HEK293T (cell line): ENCODE results near the gene CTIF.

Experiments
- CTCF ChIA-PET: fragments of 350-600 bp; formaldehyde crosslinking; extraction: SDS; loops from one replicate; lab custom pipeline; 2021; ENCODE audit warnings: antibody characterized with exemption, inconsistent platforms; lab: Yijun Ruan, JAX
- POLR2A ChIA-PET: fragments of 350-600 bp; formaldehyde crosslinking; extraction: SDS; loops from one replicate; lab custom pipeline; 2020; ENCODE audit warnings: antibody characterized with exemption, inconsistent platforms; lab: Yijun Ruan, JAX
- DNase-seq: peaks from one replicate; pipeline ENCODE4 v3.0.0; 2012; ENCODE audit warnings: mixed read lengths; ENCODE audit errors: extremely low spot score
- ARNT ChIP-seq: fragments of 450-650 bp; IDR thresholded peaks from 2 replicates; pipeline ENCODE4 v1.6.1; 2017; ENCODE audit warnings: mild to moderate bottlenecking
- BHLHE40 ChIP-seq: fragments of 450-650 bp; IDR thresholded peaks from 2 replicates; pipeline ENCODE4 v1.6.1; 2016; ENCODE audit warnings: mild to moderate bottlenecking, moderate library complexity, borderline replicate concordance
- CTBP1 ChIP-seq: fragments of 450-650 bp; IDR thresholded peaks from 2 replicates; pipeline ENCODE4 v1.6.1; 2016; ENCODE audit warnings: borderline replicate concordance
- ELF4 ChIP-seq: fragments of 450-650 bp; IDR thresholded peaks from 2 replicates; pipeline ENCODE4 v1.6.1; 2017; ENCODE audit warnings: antibody characterized with exemption
- FOXA1 ChIP-seq: fragments of 450-650 bp; IDR thresholded peaks from 2 replicates; pipeline ENCODE4 v1.6.1; 2016; ENCODE audit warnings: mild to moderate bottlenecking
- FOXK2 ChIP-seq: fragments of 450-650 bp; IDR thresholded peaks from 2 replicates; pipeline ENCODE4 v1.6.1; 2016; ENCODE audit warnings: mild to moderate bottlenecking
- FOXM1 ChIP-seq: fragments of 450-650 bp; IDR thresholded peaks from 2 replicates; pipeline ENCODE4 v1.6.1; 2017; ENCODE audit warnings: mild to moderate bottlenecking, borderline replicate concordance
- HDGF ChIP-seq: fragments of 450-650 bp; IDR thresholded peaks from 2 replicates; pipeline ENCODE4 v1.6.1; 2017; ENCODE audit warnings: antibody characterized with exemption, borderline replicate concordance
- L3MBTL2 ChIP-seq: fragments of 450-650 bp; conservative IDR thresholded peaks from 2 replicates; pipeline ENCODE4 v1.6.1; 2016; ENCODE audit warnings: mild to moderate bottlenecking
- LEF1 ChIP-seq: fragments of 450-650 bp; IDR thresholded peaks from 2 replicates; pipeline ENCODE4 v1.6.1; 2017; ENCODE audit warnings: mild to moderate bottlenecking, borderline replicate concordance
- NFRKB ChIP-seq: fragments of 450-650 bp; IDR thresholded peaks from 2 replicates; pipeline ENCODE4 v1.6.1; 2016; ENCODE audit warnings: mild to moderate bottlenecking, moderate library complexity
- SP1 ChIP-seq: fragments of 450-650 bp; IDR thresholded peaks from 2 replicates; pipeline ENCODE4 v1.6.1; 2017
- SUZ12 ChIP-seq: fragments of 450-650 bp; IDR thresholded peaks from 2 replicates; pipeline ENCODE4 v1.6.1; 2016; ENCODE audit warnings: mild to moderate bottlenecking
- TARDBP ChIP-seq: fragments of 450-650 bp; IDR thresholded peaks from 2 replicates; pipeline ENCODE4 v1.6.1; 2016
- ZNF384 ChIP-seq: fragments of 450-650 bp; IDR thresholded peaks from 2 replicates; pipeline ENCODE4 v1.6.1; 2016
- TF ChIP-seq, protein P1 (sequence below): fragments of 450-650 bp; IDR thresholded peaks from 2 replicates; pipeline ENCODE4 v1.6.1; 2016

Gene CTIF

DNA sequence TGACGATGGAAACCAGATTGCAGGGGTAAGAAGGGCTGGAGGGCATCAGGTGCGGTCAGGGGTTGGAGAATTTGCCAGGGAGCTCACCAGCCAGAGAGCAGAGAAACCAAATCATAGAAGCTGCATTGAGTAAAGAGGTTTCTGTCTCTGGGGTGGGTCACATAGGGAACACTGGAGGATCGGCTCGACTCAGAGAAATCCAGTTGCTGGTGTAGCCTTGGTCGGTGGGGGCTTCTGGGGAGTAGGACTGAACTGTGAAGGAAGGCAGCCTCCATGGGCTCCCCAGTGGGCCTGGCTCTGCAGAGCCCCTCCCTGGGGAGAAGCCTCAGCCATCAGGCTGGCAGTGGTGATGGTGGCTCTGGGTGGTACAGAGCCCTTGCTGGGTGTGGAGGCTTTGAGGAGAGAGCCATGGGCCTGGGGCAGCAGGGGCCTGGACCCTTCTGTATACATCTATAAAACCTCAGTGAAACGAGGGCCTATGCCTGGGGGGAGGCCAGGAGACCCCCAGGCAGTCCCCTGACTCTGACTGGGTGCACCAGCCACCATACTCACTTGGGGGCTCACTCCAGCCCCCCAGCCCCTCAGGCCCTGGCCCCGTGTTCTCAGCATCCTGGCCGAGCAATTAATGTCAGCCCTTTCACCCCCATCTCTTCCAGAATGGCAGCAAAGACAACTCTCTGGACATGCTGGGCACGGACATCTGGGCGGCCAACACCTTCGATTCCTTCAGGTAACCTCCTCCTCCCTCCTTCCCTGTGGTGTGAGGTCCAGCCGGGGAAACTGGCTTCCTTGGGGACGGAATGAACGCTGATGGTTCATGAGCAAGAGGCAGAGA lies 124.5 kb downstream of the CTIF start:
- POLR2A ChIA-PET = no interaction called here
- TF ChIP-seq FOXK2 (no peak), FOXM1 (no peak), NFRKB (no peak), ARNT (no peak)
- CTCF ChIA-PET = interaction anchor here (0.9 to 2.1 kb wide), 2 partner anchors 14 to 188 kb away, joined by 3 to 14 read pairs; no protein-coding TSS in a partner anchor
- no peak for DNase-seq

DNA sequence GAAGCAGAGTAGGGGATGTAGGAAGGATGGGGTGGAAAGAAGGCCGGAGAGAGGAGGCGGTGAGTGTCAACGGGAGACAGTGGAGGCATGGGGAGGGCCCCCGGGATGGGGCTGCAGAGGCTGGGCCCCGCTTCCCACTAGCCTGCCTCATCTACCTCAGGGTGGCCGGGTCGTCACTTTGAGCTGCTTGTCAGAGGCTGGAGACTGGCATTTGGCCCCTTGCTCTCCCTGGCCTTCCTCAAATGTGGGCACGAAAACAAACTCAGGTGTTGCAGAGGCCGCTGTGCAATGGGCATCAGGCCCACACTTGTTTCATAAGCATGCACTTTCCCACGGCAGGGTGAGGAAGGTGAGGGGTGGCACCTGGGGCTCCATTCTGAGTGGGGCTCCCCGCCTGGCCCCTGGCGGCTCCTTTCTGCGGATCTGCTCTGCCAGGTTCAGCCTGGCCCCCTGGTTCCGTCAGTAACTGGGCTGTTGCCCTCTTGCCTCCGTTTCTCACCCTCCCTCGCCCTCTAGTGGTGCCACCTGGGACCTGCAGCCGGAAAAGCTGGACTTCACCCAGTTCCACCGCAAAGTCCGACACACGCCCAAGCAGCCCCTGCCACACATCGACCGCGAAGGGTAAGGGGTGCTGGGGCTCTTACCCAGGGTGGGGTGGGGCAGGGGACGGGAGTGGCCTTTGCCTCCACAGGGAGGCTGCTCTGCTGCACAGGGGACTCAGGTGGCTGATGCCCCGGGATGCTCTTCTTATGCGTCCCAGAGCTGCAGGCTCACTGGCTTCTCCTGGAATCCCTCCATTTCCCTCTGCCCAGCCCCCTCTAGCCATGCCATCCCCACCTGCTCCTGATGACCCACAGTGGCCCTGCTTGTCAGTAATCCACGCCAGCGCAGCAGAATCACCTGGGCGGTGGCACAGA lies 125.4 kb downstream of the CTIF start:
- CTCF ChIA-PET = interaction anchor here (0.6 to 2.1 kb wide), 4 partner anchors 15 to 189 kb away, joined by 3 to 14 read pairs (median 3); no protein-coding TSS in a partner anchor
- DNase-seq = peak; percentile 74
- POLR2A ChIA-PET = no interaction called here
- TF ChIP-seq LEF1 (no peak), SUZ12 (no peak), ARNT (no peak), FOXA1 (no peak), NFRKB (no peak), BHLHE40 (no peak), FOXK2 (no peak), TARDBP (no peak), SP1 (no peak)
- TF ChIP-seq, protein P1, sequence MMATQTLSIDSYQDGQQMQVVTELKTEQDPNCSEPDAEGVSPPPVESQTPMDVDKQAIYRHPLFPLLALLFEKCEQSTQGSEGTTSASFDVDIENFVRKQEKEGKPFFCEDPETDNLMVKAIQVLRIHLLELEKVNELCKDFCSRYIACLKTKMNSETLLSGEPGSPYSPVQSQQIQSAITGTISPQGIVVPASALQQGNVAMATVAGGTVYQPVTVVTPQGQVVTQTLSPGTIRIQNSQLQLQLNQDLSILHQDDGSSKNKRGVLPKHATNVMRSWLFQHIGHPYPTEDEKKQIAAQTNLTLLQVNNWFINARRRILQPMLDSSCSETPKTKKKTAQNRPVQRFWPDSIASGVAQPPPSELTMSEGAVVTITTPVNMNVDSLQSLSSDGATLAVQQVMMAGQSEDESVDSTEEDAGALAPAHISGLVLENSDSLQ = no peak

DNA sequence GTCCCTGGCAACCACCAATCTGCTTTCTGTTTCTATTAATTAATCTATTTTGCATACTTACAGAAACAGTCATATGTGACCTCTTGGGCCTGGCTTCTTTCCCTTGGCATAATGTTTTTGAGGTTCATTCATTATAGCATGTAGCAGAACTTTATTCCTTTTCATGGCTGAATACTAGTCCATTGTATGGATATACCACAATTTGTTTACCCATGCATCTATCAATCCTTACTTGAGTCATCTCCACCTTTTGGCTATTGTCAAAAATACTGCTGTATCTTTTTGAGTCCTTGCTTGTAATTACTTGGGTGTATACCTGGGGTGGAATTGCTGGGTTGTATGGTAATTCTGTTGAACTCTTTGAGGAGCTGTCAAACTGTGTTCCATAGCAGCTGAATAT lies 126.8 kb downstream of the CTIF start:
- DNase-seq = no peak
- CTCF ChIA-PET = no interaction called here

DNA sequence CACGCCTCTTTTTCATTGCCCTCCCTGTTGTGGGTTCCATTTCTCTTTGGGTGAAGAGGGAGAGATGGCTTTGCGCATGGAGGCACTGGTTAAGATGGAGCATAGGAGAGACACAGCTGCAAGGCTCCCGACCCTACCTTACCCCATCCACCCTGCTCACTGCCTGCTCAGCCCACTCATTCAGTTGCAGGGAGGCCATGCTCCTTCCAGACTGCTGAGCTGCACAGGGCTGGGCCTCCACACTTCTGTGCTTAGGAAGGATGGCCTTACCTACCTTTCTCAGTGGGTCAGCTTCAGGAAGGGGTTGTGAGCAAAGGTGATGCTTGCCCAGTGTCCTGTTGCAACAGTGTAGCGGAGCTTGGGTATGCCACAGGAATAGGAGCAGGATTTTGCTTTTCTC lies 127.8 kb downstream of the CTIF start:
- no peak for TF ChIP-seq ARNT
- TF ChIP-seq HDGF = no peak
- no peak for TF ChIP-seq TARDBP
- TF ChIP-seq FOXK2 = no peak
- no peak for TF ChIP-seq ELF4
- TF ChIP-seq NFRKB = no peak
- TF ChIP-seq CTBP1 = no peak
- TF ChIP-seq L3MBTL2 = no peak
- TF ChIP-seq SP1 = no peak
- no peak for TF ChIP-seq ZNF384
- TF ChIP-seq FOXA1 = no peak
- no peak for TF ChIP-seq FOXM1
- no peak for TF ChIP-seq LEF1
- TF ChIP-seq, protein P1 = no peak
- TF ChIP-seq SUZ12 = no peak
- no peak for TF ChIP-seq BHLHE40
- ChIA-PET CTCF (no interaction called here), POLR2A (no interaction called here)
- DNase-seq = no peak

More for the DNA sequence above, 126.8 kb downstream of the CTIF start:
- POLR2A ChIA-PET = no interaction called here
- TF ChIP-seq ARNT (no peak), NFRKB (no peak), CTBP1 (no peak), TARDBP (no peak)

DNA sequence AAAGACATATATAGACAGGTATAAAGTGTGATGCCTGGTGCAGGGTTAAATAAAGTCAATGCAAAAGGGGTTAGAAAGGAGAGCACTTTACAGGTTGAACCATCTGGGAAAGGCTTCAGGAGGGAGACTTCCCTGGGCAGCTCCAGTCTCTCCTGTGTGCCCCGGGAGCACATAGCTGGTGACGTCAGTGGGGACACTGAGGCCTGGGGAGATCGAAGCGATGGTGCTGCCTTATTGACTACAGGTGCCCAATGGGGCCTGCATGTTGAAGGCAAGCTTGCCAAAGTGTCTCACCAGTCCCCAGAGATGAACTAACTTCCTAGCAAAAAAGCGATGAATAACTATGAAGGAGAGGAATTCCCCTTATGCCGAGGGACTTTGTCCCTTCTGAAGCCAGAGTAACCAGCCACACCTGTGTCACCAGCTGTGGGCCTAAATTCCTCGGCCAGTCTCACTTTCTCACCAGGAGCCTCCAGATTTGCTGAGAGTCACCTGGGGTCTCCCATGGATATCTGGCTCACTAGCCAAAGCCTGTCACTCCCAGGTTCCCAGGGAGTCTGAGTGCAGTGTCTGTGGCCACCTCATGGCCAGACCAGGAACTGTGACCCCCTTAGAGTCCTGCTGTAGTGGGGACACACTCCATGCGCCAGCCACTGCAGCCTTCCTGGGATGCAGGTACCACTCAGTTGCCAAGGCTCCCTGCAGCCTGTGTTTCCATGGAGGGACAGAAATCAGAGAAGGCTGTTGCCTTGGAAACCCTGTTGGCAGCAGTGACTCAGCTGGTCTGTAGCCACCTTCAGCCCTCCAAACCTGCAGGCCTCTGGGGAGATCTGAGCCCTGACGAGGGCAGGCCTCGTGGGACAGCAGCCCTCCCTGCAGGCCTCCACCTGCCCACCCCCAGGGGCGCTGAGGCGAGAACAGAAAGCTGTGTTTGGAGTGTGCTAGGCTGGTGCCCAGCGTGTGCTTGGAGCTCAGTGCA lies 128.7 kb downstream of the CTIF start:
- ChIA-PET CTCF (no interaction called here), POLR2A (no interaction called here)
- DNase-seq = no peak
- TF ChIP-seq SUZ12 (no peak), ARNT (no peak), NFRKB (no peak), SP1 (no peak), LEF1 (no peak), FOXA1 (no peak), FOXK2 (no peak), BHLHE40 (no peak), TARDBP (no peak), L3MBTL2 (no peak), CTBP1 (no peak), HDGF (no peak), FOXM1 (no peak)
- TF ChIP-seq, protein P1 = no peak
